Keratinocyte (primary cell): ENCODE results near the gene RPAP2. TPM values are rescaled to one million over a fixed set of nuclear protein-coding genes. Genes with fewer than 3 reads are reported as not detected.

Experiments
- DNase-seq: peaks from one replicate; pipeline ENCODE4 v3.0.0-alpha.2; 2011; ENCODE audit warnings: low read depth, missing footprints, low spot score
- FAIRE-seq: peaks from 2 replicates; lab custom pipeline; 2011; peaks lifted over from hg19 to GRCh38; lab: Jason Lieb, UNC
- H2AFZ ChIP-seq: 2 replicates; pipeline ENCODE4 v1.6.0; 2012; ENCODE audit warnings: low read length, control low read depth, inconsistent platforms; ENCODE audit not compliant: control insufficient read depth
- H3K27ac ChIP-seq: 2 replicates; pipeline ENCODE4 v1.5.1; 2011; ENCODE audit warnings: low read length; ENCODE audit not compliant: control insufficient read depth, insufficient read depth
- H3K27me3 ChIP-seq: 3 replicates; pipeline ENCODE4 v1.6.0; 2011; ENCODE audit warnings: low read length; ENCODE audit not compliant: control insufficient read depth, insufficient read depth; ENCODE audit errors: extremely low read depth
- H3K36me3 ChIP-seq, 2 experiments: 2 replicates in 1 of 2; 3 replicates in 1 of 2; pipeline ENCODE4 v1.5.1; 2011; ENCODE audit warnings: low read length in 2 of 2, mild to moderate bottlenecking in 1 of 2; ENCODE audit not compliant: control insufficient read depth in 2 of 2, insufficient read depth in 2 of 2; ENCODE audit errors: extremely low read depth in 1 of 2
- H3K4me1 ChIP-seq: 3 replicates; pipeline ENCODE4 v1.5.1; 2011; ENCODE audit warnings: low read length; ENCODE audit not compliant: control insufficient read depth, insufficient read depth; ENCODE audit errors: extremely low read depth
- H3K4me2 ChIP-seq: 3 replicates; pipeline ENCODE4 v1.6.0; 2011; ENCODE audit warnings: low read depth, low read length; ENCODE audit not compliant: control insufficient read depth, insufficient read depth; ENCODE audit errors: extremely low read depth
- H3K4me3 ChIP-seq, 3 experiments: fragments of 200-600 bp in 1 of 3; sonication (generic) in 1 of 3; 2 replicates in 2 of 3; 3 replicates in 1 of 3; pipeline ENCODE4 v1.5.1; 2011 to 2016; ENCODE audit warnings: low read length in 3 of 3, mild to moderate bottlenecking in 3 of 3, control low read depth in 2 of 3, inconsistent platforms in 1 of 3, low read depth in 1 of 3, mixed read lengths in 1 of 3, mixed run types in 1 of 3, moderate library complexity in 1 of 3; ENCODE audit not compliant: control insufficient read depth in 2 of 3, insufficient read depth in 2 of 3; ENCODE audit errors: extremely low read depth in 1 of 3
- H3K79me2 ChIP-seq: 2 replicates; pipeline ENCODE4 v1.6.0; 2012; ENCODE audit warnings: low read length; ENCODE audit not compliant: control insufficient read depth, insufficient read depth
- H3K9ac ChIP-seq: 3 replicates; pipeline ENCODE4 v1.6.0; 2011; ENCODE audit warnings: low read length; ENCODE audit not compliant: control insufficient read depth, insufficient read depth; ENCODE audit errors: extremely low read depth
- H3K9me1 ChIP-seq: 3 replicates; pipeline ENCODE4 v1.6.0; 2011; ENCODE audit warnings: low read length; ENCODE audit not compliant: control insufficient read depth, insufficient read depth; ENCODE audit errors: extremely low read depth
- H3K9me3 ChIP-seq: 2 replicates; pipeline ENCODE4 v1.5.1; 2012; ENCODE audit warnings: low read depth, low read length; ENCODE audit not compliant: control insufficient read depth
- H4K20me1 ChIP-seq: 3 replicates; pipeline ENCODE4 v1.6.0; 2011; ENCODE audit warnings: low read length; ENCODE audit not compliant: control insufficient read depth, insufficient read depth; ENCODE audit errors: extremely low read depth
- EZH2 ChIP-seq: IDR thresholded peaks from one replicate; pipeline ENCODE4 v1.6.1; 2012; ENCODE audit warnings: inconsistent platforms, mild to moderate bottlenecking, low read length, moderate library complexity
- dilution Hi-C: fragments of 300-500 bp; cut with MboI; formaldehyde crosslinking; loops from one replicate; pipeline ENCODE4 v1.7.0; 2020; ENCODE audit warnings: low sequenced_read_pairs; ENCODE audit not compliant: extremely low pct_ligation_motif_present
- polyA plus RNA-seq, 5 experiments: library from polyadenylated mRNA; depleted of rRNA in 3 of 5; stranded (reverse) in 3 of 5; stranded (forward) in 1 of 5; unstranded in 1 of 5; fragments of >200 nt; gene quantifications; 1 replicate in 1 of 5; 2 replicates in 3 of 5; 3 replicates in 1 of 5; pipeline versions ENCODE4 v1.2.1 to v1.2.3, GENCODE V29; 2011 to 2012; ENCODE audit warnings: missing spikeins in 2 of 5, low read depth in 1 of 5, low replicate concordance in 1 of 5
- TF ChIP-seq, protein P1 (sequence below), 3 experiments: IDR thresholded peaks in 1 of 3; conservative IDR thresholded peaks in 1 of 3; optimal IDR thresholded peaks in 1 of 3; 2 replicates in 2 of 3; 3 replicates in 1 of 3; pipeline versions ENCODE3 to v1.5.1; 2011; ENCODE audit warnings: low read length in 3 of 3, mild to moderate bottlenecking in 3 of 3, moderate library complexity in 2 of 3, control low read depth in 1 of 3, inconsistent platforms in 1 of 3; ENCODE audit not compliant: insufficient read depth in 2 of 3; ENCODE audit errors: extremely low read depth in 1 of 3

The RPAP2 gene
- polyA plus RNA-seq, 1 donor (not counting 4 experiments of a cell fraction or from before 2014, with no cell fraction given) = 21.5 TPM

GRCh38 chr1:92310185-92310597 lies 11.3 kb downstream of the RPAP2 start:
- TF ChIP-seq, protein P1, sequence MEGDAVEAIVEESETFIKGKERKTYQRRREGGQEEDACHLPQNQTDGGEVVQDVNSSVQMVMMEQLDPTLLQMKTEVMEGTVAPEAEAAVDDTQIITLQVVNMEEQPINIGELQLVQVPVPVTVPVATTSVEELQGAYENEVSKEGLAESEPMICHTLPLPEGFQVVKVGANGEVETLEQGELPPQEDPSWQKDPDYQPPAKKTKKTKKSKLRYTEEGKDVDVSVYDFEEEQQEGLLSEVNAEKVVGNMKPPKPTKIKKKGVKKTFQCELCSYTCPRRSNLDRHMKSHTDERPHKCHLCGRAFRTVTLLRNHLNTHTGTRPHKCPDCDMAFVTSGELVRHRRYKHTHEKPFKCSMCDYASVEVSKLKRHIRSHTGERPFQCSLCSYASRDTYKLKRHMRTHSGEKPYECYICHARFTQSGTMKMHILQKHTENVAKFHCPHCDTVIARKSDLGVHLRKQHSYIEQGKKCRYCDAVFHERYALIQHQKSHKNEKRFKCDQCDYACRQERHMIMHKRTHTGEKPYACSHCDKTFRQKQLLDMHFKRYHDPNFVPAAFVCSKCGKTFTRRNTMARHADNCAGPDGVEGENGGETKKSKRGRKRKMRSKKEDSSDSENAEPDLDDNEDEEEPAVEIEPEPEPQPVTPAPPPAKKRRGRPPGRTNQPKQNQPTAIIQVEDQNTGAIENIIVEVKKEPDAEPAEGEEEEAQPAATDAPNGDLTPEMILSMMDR (optimal IDR thresholded peaks at IDR 0.05 in 1 of 3, IDR thresholded peaks at IDR 0.05 in 1 of 3, conservative IDR thresholded peaks at IDR 0.05 in 1 of 3; ENCODE audit: extremely low read depth in 1 of 3, insufficient read depth in 2 of 3, low read length in 3 of 3) = peak in 2 of 3 experiments; percentile 33 to 35
- no peak for TF ChIP-seq EZH2
- FAIRE-seq (no peak), DNase-seq (no peak)
- Histone ChIP-seq H3K4me1 (no peaks in the 10 kb centered on the region), H2AFZ (no peak overlapping the region), H4K20me1 (no peaks in the 10 kb centered on the region), H3K9me1 (no peaks in the 10 kb centered on the region), H3K79me2 (no peaks in the 10 kb centered on the region), H3K27me3 (no peaks in the 10 kb centered on the region), H3K4me2 (no peak overlapping the region), H3K4me3 (no peak overlapping the region), H3K36me3 (peaks cover 1 to 4% of the 10 kb centered on the region in 2 experiments), H3K27ac (no peak overlapping the region), H3K9me3 (no peaks in the 10 kb centered on the region), H3K9ac (no peak overlapping the region)
- dilution Hi-C loops = no loop called here

- Histone ChIP-seq H2AFZ (no peak overlapping the region), H3K4me3 (no peak overlapping the region), H3K9me3 (no peaks in the 10 kb centered on the region), H4K20me1 (no peaks in the 10 kb centered on the region), H3K4me1 (no peaks in the 10 kb centered on the region), H3K27me3 (no peaks in the 10 kb centered on the region), H3K36me3 (peaks cover 3 to 4% of the 10 kb centered on the region in 2 experiments), H3K9ac (no peak overlapping the region), H3K79me2 (no peaks in the 10 kb centered on the region), H3K4me2 (no peak overlapping the region), H3K27ac (no peak overlapping the region), H3K9me1 (no peaks in the 10 kb centered on the region)
- no peak for DNase-seq
- no peak for FAIRE-seq
- dilution Hi-C loops = no loop called here
- TF ChIP-seq, protein P1 (optimal IDR thresholded peaks at IDR 0.05 in 1 of 3, IDR thresholded peaks at IDR 0.05 in 1 of 3, conservative IDR thresholded peaks at IDR 0.05 in 1 of 3; ENCODE audit: extremely low read depth in 1 of 3, insufficient read depth in 2 of 3, low read length in 3 of 3) = no peak
- TF ChIP-seq EZH2 = no peak
Observed at GRCh38 chr1:92314024-92314423, 15.2 kb downstream of the RPAP2 start.
